Activated CD4-positive, alpha-beta memory T cell treated with anti-CD3 and anti-CD28 coated beads for 36 hours (primary cell): Measurements from ENCODE around the gene MT1A. TPM values are rescaled to one million over a fixed set of nuclear protein-coding genes. Genes with fewer than 3 reads are reported as not detected.

Experiments used
- CTCF ChIA-PET: fragments of 350-600 bp; sonication (Branson Sonifier 250); formaldehyde crosslinking; loops from one replicate; lab custom pipeline; 2021; ENCODE audit warnings: antibody characterized with exemption, inconsistent platforms; lab: Charles Lee
- POLR2A ChIA-PET: fragments of 350-600 bp; sonication (Branson Sonifier 250); formaldehyde crosslinking; loops from one replicate; lab custom pipeline; 2021; ENCODE audit warnings: antibody characterized with exemption; lab: Charles Lee
- DNase-seq: peaks from one replicate; pipeline ENCODE4 v3.0.0-alpha.2; 2020
- H3K27ac Mint-ChIP-seq: one replicate; pipeline ENCODE4 v1.8.0; 2021; ENCODE audit warnings: mixed read lengths
- H3K27me3 Mint-ChIP-seq: one replicate; pipeline ENCODE4 v1.8.0; 2021; ENCODE audit warnings: mixed read lengths
- H3K36me3 Mint-ChIP-seq: one replicate; pipeline ENCODE4 v1.8.0; 2021; ENCODE audit warnings: mixed read lengths
- H3K4me1 Mint-ChIP-seq: one replicate; pipeline ENCODE4 v1.8.0; 2021; ENCODE audit warnings: low read depth, mixed read lengths
- H3K4me3 Mint-ChIP-seq: one replicate; pipeline ENCODE4 v1.8.0; 2021; ENCODE audit warnings: mild to moderate bottlenecking, mixed read lengths
- H3K9me3 Mint-ChIP-seq: one replicate; pipeline ENCODE4 v1.8.0; 2021; ENCODE audit warnings: mixed read lengths
- intact Hi-C: fragments of 100-400 bp; cut with micrococcal nuclease; formaldehyde crosslinking; loops from one replicate; pipeline ENCODE4 v1.15.1; 2023
- total RNA-seq, 2 experiments: library from RNA; stranded (reverse); gene quantifications; one replicate each; pipeline ENCODE4 v1.2.3, GENCODE V29; 2021

Gene MT1A
- total RNA-seq, 2 experiments from 2014 or later = 0.94 TPM; not detected in 1

GRCh38 chr16:56684256-56684925 lies 45.9 kb downstream of the MT1A start:
- H3K9me3 Mint-ChIP-seq = peaks cover 3% of the 10 kb centered on the region
- POLR2A ChIA-PET = interaction anchor here (2.4 kb wide), 1 partner anchor 59 kb away, joined by 7 read pairs; the partner anchor contains the start of gene MT1E
- no peaks in the 10 kb centered on the region for H3K27me3 Mint-ChIP-seq
- no peak overlapping the region for H3K27ac Mint-ChIP-seq
- intact Hi-C loops = loop anchor here (5.0 kb wide), 1 partner anchor 42 kb away; no protein-coding TSS in a partner anchor
- peaks cover 10% of the 10 kb centered on the region for H3K36me3 Mint-ChIP-seq
- DNase-seq = no peak
- CTCF ChIA-PET = interaction anchor here (1.3 to 4.3 kb wide), 2 partner anchors 17 to 170 kb away, joined by 3 to 24 read pairs; no protein-coding TSS in a partner anchor
- peak overlapping the region; percentile 1 for H3K4me3 Mint-ChIP-seq
- H3K4me1 Mint-ChIP-seq = peaks cover 22% of the 10 kb centered on the region

- Mint-ChIP-seq H3K27me3 (no peaks in the 10 kb centered on the region), H3K4me1 (peaks cover 22% of the 10 kb centered on the region), H3K4me3 (no peak overlapping the region), H3K27ac (no peak overlapping the region), H3K36me3 (peaks cover 10% of the 10 kb centered on the region), H3K9me3 (peaks cover 3% of the 10 kb centered on the region)
- no peak for DNase-seq
- POLR2A ChIA-PET = no interaction called here
- intact Hi-C loops = loop anchor here (5.0 kb wide), 1 partner anchor 43 kb away; no protein-coding TSS in a partner anchor
- CTCF ChIA-PET = interaction anchor here (4.3 kb wide), 1 partner anchor 17 kb away, joined by 24 read pairs; no protein-coding TSS in a partner anchor
These were observed 46.6 kb downstream of the MT1A start for GRCh38 chr16:56684926-56685590.

- CTCF ChIA-PET = no interaction called here
- Mint-ChIP-seq H3K4me1 (peaks cover 16% of the 10 kb centered on the region), H3K36me3 (peaks cover 10% of the 10 kb centered on the region), H3K27me3 (no peaks in the 10 kb centered on the region), H3K27ac (no peak overlapping the region), H3K9me3 (peaks cover 3% of the 10 kb centered on the region), H3K4me3 (no peak overlapping the region)
- POLR2A ChIA-PET = interaction anchor here (0.6 kb wide), 1 partner anchor 10 kb away, joined by 3 read pairs; no protein-coding TSS in a partner anchor
- intact Hi-C loops = no loop called here
- no peak for DNase-seq
These were observed 48.3 kb downstream of the MT1A start for GRCh38 chr16:56686758-56687157.

- ChIA-PET POLR2A (no interaction called here), CTCF (interaction anchor here (1.3 kb wide), 1 partner anchor 88 kb away, joined by 3 read pairs; no protein-coding TSS in a partner anchor)
- Mint-ChIP-seq H3K27me3 (no peaks in the 10 kb centered on the region), H3K27ac (no peak overlapping the region), H3K4me3 (no peak overlapping the region), H3K4me1 (peaks cover 5% of the 10 kb centered on the region), H3K9me3 (peaks cover 3% of the 10 kb centered on the region), H3K36me3 (peaks cover 10% of the 10 kb centered on the region)
- no peak for DNase-seq
- intact Hi-C loops = no loop called here
These were observed 50.3 kb downstream of the MT1A start for GRCh38 chr16:56688762-56689161.

- H3K27me3 Mint-ChIP-seq = no peaks in the 10 kb centered on the region
- H3K27ac Mint-ChIP-seq = no peak overlapping the region
- no peak for DNase-seq
- H3K36me3 Mint-ChIP-seq = peaks cover 10% of the 10 kb centered on the region
- intact Hi-C loops = no loop called here
- no peak overlapping the region for H3K4me3 Mint-ChIP-seq
- CTCF ChIA-PET = interaction anchor here (1.3 kb wide), 1 partner anchor 89 kb away, joined by 3 read pairs; no protein-coding TSS in a partner anchor
- peaks cover 1% of the 10 kb centered on the region for H3K4me1 Mint-ChIP-seq
- POLR2A ChIA-PET = no interaction called here
- H3K9me3 Mint-ChIP-seq = peaks cover 3% of the 10 kb centered on the region
These were observed 50.7 kb downstream of the MT1A start for GRCh38 chr16:56689171-56689570.

Other genes with a start within 250 kb of the MT1A start
- gene AMFR, start 213.1 kb upstream of the MT1A start, total RNA-seq = 10 to 100 TPM; 42.0 to 45.4 TPM
- 100 to 1,000 TPM; 352 to 361 TPM for gene NUDT21, start 187.3 kb upstream of the MT1A start, total RNA-seq
- gene OGFOD1, start 187.1 kb upstream of the MT1A start, total RNA-seq = 10 to 100 TPM; 63.0 to 66.4 TPM
- gene BBS2, start 118.6 kb upstream of the MT1A start, total RNA-seq = 10 to 100 TPM; 21.5 to 22.6 TPM
- gene MT4, start 73.6 kb upstream of the MT1A start, total RNA-seq = not detected
- 1 to 10 TPM; 3.1 to 3.9 TPM for gene MT3, start 49.1 kb upstream of the MT1A start, total RNA-seq
- 100 to 1,000 TPM; 102 to 105 TPM for gene MT2A, start 30.1 kb upstream of the MT1A start, total RNA-seq
- 1 to 10 TPM; 4.4 to 4.8 TPM for gene MT1E, start 12.9 kb upstream of the MT1A start, total RNA-seq
- not detected for gene MT1M, start 6.0 kb upstream of the MT1A start, total RNA-seq
- gene MT1B, start 13.2 kb downstream of the MT1A start, total RNA-seq = not detected
- 1 to 10 TPM; 8.5 to 9.2 TPM for gene MT1F, start 19.3 kb downstream of the MT1A start, total RNA-seq
- 1 to 10 TPM; 5.0 to 5.8 TPM for gene MT1G, start 29.4 kb downstream of the MT1A start, total RNA-seq
- gene MT1H, start 31.1 kb downstream of the MT1A start, total RNA-seq = under 1 TPM in 1 of 2 experiments, not detected in 1; 0.70 TPM
- 10 to 100 TPM; 31.9 to 38.1 TPM for gene MT1X, start 43.8 kb downstream of the MT1A start, total RNA-seq
- gene NUP93, start 91.5 kb downstream of the MT1A start, total RNA-seq = 100 to 1,000 TPM; 131 to 133 TPM
- not detected for gene SLC12A3, start 226.5 kb downstream of the MT1A start, total RNA-seq